ENCODE measurements around the gene SSR4.

- TF ChIP-seq, protein P1, sequence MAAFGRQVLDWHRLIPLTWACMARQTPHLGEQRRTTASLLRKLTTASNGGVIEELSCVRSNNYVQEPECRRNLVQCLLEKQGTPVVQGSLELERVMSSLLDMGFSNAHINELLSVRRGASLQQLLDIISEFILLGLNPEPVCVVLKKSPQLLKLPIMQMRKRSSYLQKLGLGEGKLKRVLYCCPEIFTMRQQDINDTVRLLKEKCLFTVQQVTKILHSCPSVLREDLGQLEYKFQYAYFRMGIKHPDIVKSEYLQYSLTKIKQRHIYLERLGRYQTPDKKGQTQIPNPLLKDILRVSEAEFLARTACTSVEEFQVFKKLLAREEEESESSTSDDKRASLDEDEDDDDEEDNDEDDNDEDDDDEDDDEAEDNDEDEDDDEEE (CRISPR knock-in tag; IDR thresholded peaks at IDR 0.05) = no peak
- TF ChIP-seq ZNF225 (CRISPR knock-in tag; IDR thresholded peaks at IDR 0.05) = no peak
- TF ChIP-seq ZNF251 (CRISPR knock-in tag; IDR thresholded peaks at IDR 0.05) = no peak
- TF ChIP-seq, protein P2, sequence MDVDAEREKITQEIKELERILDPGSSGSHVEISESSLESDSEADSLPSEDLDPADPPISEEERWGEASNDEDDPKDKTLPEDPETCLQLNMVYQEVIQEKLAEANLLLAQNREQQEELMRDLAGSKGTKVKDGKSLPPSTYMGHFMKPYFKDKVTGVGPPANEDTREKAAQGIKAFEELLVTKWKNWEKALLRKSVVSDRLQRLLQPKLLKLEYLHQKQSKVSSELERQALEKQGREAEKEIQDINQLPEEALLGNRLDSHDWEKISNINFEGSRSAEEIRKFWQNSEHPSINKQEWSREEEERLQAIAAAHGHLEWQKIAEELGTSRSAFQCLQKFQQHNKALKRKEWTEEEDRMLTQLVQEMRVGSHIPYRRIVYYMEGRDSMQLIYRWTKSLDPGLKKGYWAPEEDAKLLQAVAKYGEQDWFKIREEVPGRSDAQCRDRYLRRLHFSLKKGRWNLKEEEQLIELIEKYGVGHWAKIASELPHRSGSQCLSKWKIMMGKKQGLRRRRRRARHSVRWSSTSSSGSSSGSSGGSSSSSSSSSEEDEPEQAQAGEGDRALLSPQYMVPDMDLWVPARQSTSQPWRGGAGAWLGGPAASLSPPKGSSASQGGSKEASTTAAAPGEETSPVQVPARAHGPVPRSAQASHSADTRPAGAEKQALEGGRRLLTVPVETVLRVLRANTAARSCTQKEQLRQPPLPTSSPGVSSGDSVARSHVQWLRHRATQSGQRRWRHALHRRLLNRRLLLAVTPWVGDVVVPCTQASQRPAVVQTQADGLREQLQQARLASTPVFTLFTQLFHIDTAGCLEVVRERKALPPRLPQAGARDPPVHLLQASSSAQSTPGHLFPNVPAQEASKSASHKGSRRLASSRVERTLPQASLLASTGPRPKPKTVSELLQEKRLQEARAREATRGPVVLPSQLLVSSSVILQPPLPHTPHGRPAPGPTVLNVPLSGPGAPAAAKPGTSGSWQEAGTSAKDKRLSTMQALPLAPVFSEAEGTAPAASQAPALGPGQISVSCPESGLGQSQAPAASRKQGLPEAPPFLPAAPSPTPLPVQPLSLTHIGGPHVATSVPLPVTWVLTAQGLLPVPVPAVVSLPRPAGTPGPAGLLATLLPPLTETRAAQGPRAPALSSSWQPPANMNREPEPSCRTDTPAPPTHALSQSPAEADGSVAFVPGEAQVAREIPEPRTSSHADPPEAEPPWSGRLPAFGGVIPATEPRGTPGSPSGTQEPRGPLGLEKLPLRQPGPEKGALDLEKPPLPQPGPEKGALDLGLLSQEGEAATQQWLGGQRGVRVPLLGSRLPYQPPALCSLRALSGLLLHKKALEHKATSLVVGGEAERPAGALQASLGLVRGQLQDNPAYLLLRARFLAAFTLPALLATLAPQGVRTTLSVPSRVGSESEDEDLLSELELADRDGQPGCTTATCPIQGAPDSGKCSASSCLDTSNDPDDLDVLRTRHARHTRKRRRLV (CRISPR knock-in tag; IDR thresholded peaks at IDR 0.05) = no peak
- no peak for TF ChIP-seq POLR2A (IDR thresholded peaks at IDR 0.05; ENCODE audit: insufficient read depth in 1 of 2, low read depth in 2 of 2, low read length in 2 of 2)
- TF ChIP-seq HCFC1 (IDR thresholded peaks at IDR 0.05; ENCODE audit: low read depth, low read length) = no peak
- TF ChIP-seq RAD51 (IDR thresholded peaks at IDR 0.05; ENCODE audit: borderline replicate concordance) = no peak
- TF ChIP-seq U2AF1 (optimal IDR thresholded peaks at IDR 0.05; ENCODE audit: low read depth, low read length) = no peak
- TF ChIP-seq MZF1 (CRISPR knock-in tag; IDR thresholded peaks at IDR 0.05; ENCODE audit: borderline replicate concordance) = no peak
- no peak for TF ChIP-seq TAF1 (CRISPR knock-in tag; IDR thresholded peaks at IDR 0.05)
- TF ChIP-seq ZNF24 (IDR thresholded peaks at IDR 0.05) = no peak
Observed at GRCh38 chrX:153780678-153781427, 13.6 kb upstream of the SSR4 start, which contains the start of gene SRPK3.
